CMK (cell line): ENCODE results near the gene CRPPA.
"Not testable (repeated sequence)": the region's sequence is repeated elsewhere in the genome, so short reads cannot be mapped to it uniquely, and the experiment has no call there.

Experiments used
- DNase-seq: peaks from one replicate; pipeline ENCODE4 v3.0.0-alpha.2; 2010; ENCODE audit warnings: low read depth

CRPPA gene

DNA sequence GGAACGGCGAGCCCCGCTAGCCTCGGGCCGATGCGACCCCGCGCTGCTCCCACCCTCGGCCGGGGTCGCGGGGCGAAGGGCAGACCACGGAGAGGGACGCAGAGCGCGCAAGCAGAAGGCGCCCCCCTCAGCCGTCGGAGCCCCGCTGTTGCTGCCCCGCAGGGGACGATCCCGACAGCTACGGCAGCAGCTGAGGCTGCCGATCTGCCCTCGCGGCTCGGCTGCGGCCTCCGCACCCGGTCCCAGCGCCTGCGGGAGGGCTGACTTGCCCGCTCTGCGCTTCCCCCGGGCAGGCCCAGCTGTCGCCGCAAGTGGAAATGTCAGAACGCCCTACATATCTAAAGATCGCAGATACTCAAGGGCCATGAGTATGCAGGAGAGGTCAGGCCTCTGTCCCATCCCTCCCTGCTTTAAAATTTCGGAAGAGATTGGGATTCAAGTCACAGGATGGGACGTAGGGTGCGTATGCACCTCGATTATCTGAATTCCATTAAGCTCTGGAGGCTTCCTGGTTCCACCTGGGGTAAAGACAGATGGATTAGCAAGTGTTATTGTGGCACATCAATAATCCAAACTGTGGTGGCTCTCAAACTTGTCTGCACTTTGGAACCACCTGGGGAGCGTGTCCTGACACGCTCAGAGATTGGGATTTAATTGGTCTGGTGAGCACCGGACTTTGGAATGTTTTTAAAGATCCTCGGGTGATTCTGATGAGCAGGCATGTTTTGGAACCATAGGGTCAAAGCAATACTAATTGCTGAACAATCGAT lies at the start of gene CRPPA:
Gene CRPPA (minus strand): TSS at position 206 of the 770 bp plus-strand sequence. CDS start 216 bp downstream, outside the sequence.
- DNase-seq, result no peak

DNA sequence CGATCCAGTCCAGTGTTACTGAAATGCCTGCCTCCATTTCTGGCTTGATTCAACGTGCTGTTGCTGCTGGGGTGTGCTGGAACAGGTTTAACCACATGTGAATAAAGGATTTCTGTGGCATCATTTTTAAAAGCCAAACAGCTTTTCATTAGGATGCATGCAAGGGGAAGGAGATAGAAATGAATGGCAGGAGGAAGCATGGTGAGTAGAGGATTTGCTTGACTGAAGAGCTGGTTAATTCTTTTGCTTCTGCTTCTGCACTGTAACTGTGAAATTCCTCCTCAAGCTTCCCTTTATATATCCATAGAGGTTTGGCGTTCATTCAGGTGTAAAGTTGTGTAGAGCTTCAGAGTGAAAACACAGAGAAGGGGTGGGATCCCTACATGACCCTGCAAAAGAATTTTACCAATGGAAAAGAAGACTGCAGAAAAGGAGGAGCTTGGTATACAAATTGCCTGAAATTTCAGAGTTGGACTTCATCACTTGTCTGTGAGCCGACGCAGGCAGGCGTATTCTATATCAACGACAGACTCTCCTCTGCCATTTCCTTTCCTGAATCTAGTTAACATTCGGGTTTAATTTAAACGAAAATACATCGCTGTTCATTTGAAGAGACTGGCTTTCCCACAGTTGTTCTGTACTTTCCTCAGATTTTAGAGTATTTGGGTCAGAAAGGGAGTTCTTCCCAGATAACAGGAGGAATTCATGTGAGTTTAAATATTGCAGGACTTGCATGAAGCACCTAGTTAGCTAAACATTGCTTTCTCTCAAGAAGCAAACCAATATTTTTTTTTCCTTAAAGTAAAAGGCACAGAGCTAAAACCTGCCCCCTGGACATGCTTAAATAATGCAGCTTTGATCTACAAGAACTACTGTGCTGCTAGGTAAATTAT lies 44.4 kb upstream of the CRPPA start, which contains the start of gene SOSTDC1:
Gene SOSTDC1 (minus strand): TSS at position 270 of the 893 bp plus-strand sequence. CDS start 70 bp downstream, at position 200.
- peak; percentile 18 for DNase-seq

DNA sequence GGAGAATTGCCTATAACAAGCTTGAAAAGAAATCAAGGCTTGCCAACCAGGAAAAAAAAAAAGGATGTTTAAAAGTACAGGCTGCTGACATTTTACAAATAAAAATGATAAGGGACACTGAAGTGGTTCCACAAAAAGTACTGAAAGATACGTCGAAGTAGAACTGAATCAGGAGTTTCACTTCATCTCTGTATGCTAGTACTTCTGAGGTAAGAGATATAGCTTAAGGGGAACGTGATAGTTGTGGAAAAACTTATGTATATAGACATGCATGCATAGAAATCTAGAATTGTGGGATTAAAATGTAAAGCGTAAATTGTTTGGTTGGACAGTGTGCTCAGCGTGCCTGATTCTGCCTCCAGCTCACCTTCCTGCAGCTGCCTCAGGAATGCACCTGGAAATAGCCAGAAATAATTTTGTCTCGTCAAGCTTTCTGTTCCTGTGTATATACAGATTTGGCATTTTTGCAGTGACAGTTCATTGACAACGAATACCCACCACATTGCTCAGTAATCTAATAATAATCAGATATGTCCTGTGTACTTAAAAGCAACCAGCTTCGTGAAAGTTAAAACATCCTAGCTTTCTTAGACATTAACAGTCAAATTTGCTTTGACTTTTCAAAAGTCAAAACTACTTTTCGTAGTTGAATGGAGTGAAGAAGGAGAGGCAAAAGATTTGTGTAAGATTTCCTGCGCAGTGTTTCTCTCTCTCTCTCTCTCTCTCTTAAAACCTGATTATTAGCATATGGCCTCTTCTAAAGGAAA lies 42.8 kb upstream of the CRPPA start:
- DNase-seq, result no peak

DNA sequence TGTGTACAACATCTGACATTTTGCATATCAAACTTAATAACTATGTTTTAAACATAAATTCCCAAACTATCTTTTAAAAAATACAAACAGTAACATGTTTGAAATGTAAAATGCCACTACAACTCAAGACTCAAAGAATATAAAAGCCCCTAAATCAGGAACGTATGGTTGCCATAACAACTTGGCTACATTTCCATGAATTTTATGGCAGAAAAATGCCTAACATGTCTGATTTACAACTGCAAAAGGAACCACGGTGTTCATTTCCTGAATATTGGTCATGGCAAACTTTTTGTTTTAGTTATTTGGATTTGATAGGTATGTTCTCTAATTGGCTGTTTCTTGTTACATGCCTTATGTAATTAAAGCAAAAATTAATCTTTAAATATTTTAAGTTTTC lies 42.2 kb upstream of the CRPPA start:
- no peak for DNase-seq

- no peak for DNase-seq
Measured at GRCh38 chr7:16462431-16462889, 41.1 kb upstream of the CRPPA start.

- no peak for DNase-seq
Measured at GRCh38 chr7:16460789-16461493, 39.6 kb upstream of the CRPPA start.

GRCh38 chr7:16456303-16456702 lies 35.0 kb upstream of the CRPPA start:
- DNase-seq, result not testable (repeated sequence)

GRCh38 chr7:16455591-16455990 lies 34.3 kb upstream of the CRPPA start:
- DNase-seq, result no peak

DNA sequence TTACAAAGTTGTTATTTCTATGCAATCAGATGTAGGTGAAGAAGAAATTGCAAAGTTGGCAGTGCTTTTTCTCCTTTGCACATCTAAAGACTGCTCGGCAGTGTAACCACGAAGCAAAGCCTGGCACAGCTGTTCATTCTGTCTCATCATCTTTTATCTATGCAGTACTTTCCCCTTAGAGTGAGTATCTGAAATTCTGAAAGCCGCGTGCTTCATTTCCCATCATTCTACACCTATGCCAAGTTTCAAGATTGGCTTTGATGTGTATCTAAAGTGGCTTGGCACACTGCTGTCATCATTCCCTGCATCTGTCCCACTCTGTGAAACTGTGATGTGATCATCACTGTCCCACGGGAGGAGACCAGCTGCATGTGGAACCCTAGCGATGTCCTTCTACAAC lies 29.0 kb upstream of the CRPPA start:
- no peak for DNase-seq

DNA sequence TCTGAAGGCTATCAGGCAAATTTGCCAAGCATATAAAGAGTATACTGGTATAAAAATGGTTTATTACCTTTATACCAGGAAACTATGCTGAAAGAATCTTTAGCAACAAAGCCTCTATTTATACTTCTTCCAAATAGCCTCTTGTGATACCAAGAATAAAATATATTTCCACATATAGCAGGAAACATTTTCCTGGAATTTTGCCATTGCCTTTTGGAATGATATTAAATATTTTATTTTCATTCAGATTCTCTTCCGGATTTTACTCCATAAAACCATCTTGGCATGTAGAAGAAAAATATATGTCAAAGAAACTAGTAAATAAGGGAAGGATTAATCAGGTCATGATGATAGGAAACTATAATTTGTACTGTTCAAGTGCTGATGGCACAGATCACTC lies 26.5 kb upstream of the CRPPA start:
- no peak for DNase-seq

DNA sequence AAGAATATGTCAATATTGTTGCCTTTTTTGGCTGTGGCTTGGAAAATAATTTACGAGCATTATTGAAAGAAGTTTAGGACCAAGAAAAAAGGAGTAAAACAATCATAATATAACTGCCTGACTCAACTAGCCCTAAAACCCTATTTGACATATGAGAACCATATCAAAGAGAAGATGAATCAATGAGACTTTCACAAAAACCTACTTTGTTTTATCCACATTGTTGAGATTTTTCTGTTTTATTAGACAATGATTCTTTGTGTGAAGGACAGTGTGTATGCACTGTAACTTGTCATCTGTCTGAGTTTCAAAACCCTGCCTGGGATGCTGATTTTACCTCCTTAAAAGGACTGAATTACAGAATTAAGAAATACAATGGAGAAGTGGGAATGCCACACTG lies 25.2 kb upstream of the CRPPA start:
- DNase-seq, result no peak

GRCh38 chr7:16443871-16444270 lies 22.5 kb upstream of the CRPPA start:
- not testable (repeated sequence) for DNase-seq

DNA sequence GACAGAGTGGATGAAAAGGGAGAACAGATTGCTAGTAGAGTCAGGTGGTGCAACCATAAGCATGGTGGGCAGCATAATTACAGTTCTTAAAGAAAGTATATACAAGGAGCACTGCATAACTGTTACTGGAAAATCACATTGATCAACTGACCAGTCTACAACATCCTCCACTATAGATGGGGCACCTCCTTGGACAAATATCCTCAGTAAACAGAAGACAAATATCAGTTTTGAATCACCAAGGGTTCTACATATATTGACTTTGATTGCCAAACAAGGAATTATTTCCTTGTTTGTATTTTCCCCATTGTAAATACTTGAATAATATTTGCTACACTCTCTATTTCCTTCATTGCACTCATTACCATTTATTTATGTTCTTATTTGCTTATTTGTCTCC lies 17.6 kb upstream of the CRPPA start:
- no peak for DNase-seq

- no peak for DNase-seq
Measured at GRCh38 chr7:16436306-16436705, 15.0 kb upstream of the CRPPA start.

GRCh38 chr7:16433568-16434122 lies 12.3 kb upstream of the CRPPA start:
- DNase-seq, result no peak

- DNase-seq, result no peak
Measured at GRCh38 chr7:16432425-16432731, 11.0 kb upstream of the CRPPA start.

- no peak for DNase-seq
Measured at GRCh38 chr7:16431646-16432424, 10.5 kb upstream of the CRPPA start.

- no peak for DNase-seq
Measured at GRCh38 chr7:16430133-16430532, 8.8 kb upstream of the CRPPA start.

- no peak for DNase-seq
Measured at GRCh38 chr7:16428672-16429071, 7.3 kb upstream of the CRPPA start.

GRCh38 chr7:16428182-16428581 lies 6.8 kb upstream of the CRPPA start:
- DNase-seq, result no peak

GRCh38 chr7:16423761-16424160 lies 2.4 kb upstream of the CRPPA start:
- no peak for DNase-seq
